ENCODE measurements around the gene IGSF21. TPM values are rescaled to one million over a fixed set of nuclear protein-coding genes. Genes with fewer than 3 reads are reported as not detected.

The IGSF21 gene
- polyA plus RNA-seq, 3 donors, result not detected

DNA sequence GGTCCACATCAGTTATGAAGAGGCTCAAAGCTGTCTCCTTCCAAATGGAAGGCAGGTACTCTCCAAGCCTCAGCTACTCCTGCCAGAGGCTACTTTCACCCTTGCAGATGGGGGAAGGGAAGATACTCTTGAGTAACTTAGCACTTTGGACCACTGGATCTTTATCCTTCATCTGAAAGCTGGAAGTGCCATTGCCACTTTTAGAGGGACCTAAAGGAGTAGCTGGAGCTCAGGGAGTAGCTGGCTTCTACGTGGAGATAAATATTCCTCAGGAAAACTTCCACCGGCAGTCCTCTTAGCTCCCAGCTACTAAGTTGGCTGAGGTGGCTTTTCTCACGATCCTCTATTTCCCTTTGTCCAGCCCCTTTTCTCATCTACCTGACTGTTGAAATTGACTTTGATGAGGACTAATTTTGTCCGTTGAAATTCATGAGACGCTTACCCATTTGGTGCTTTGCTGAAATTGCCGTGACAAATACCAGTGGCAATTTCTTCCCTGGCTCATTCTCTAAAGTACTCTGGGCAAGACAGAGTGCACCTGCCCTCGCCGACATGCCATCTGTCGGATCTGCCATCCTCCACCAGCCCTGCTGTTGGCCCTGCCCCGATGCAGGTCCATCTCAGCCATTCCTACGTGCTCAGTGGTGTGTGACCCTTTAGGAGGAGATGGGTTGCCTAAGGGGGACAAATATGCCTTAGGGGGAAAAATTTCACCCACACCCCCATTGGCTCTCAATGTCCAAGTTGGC, 13.6 kb downstream of the IGSF21 start:
- Histone ChIP-seq H3K4me3 (replicated peaks in 1 of 3; ENCODE audit: low read depth in 2 of 3, low read length in 3 of 3) (no peak overlapping the region), H4K20me1 (ENCODE audit: insufficient read depth, low read length) (no peaks in the 10 kb centered on the region), H3K4me1 (ENCODE audit: control insufficient read depth in 1 of 2, insufficient read depth in 2 of 2, low read length in 2 of 2) (no peaks in the 10 kb centered on the region), H2AFZ (ENCODE audit: insufficient read depth, low read depth, low read length, poor library complexity, severe bottlenecking) (no peak overlapping the region), H3K27ac (ENCODE audit: low read depth in 1 of 2, low read length in 2 of 2) (no peak overlapping the region), H3K27me3 (ENCODE audit: control insufficient read depth in 2 of 2, insufficient read depth in 2 of 2, low read length in 2 of 2) (no peaks in the 10 kb centered on the region), H3K36me3 (replicated peaks in 1 of 2; ENCODE audit: control insufficient read depth in 1 of 2, insufficient read depth in 2 of 2, low read length in 2 of 2) (no peaks in the 10 kb centered on the region), H3K79me2 (ENCODE audit: insufficient read depth, low read length) (no peaks in the 10 kb centered on the region), H3K9ac (ENCODE audit: insufficient read depth, low read length, poor library complexity, severe bottlenecking) (no peak overlapping the region), H3K4me2 (replicated peaks; ENCODE audit: extremely low read depth, low read length, poor library complexity, severe bottlenecking) (no peak overlapping the region), H3K9me3 (replicated peaks in 1 of 2; ENCODE audit: control insufficient read depth in 1 of 2, insufficient read depth in 1 of 2, low read length in 2 of 2) (no peaks in the 10 kb centered on the region)
- TF ChIP-seq, protein P1, sequence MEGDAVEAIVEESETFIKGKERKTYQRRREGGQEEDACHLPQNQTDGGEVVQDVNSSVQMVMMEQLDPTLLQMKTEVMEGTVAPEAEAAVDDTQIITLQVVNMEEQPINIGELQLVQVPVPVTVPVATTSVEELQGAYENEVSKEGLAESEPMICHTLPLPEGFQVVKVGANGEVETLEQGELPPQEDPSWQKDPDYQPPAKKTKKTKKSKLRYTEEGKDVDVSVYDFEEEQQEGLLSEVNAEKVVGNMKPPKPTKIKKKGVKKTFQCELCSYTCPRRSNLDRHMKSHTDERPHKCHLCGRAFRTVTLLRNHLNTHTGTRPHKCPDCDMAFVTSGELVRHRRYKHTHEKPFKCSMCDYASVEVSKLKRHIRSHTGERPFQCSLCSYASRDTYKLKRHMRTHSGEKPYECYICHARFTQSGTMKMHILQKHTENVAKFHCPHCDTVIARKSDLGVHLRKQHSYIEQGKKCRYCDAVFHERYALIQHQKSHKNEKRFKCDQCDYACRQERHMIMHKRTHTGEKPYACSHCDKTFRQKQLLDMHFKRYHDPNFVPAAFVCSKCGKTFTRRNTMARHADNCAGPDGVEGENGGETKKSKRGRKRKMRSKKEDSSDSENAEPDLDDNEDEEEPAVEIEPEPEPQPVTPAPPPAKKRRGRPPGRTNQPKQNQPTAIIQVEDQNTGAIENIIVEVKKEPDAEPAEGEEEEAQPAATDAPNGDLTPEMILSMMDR (IDR thresholded peaks at IDR 0.05), result no peak
- no peak for DNase-seq
- Mint-ChIP-seq H3K9me3 (peaks cover 0 to 5% (median 0%) of the 10 kb centered on the region in 7 donors), H3K27ac (no peak overlapping the region), H3K36me3 (no peaks in the 10 kb centered on the region), H3K27me3 (ENCODE audit: low read depth in 3 of 3) (peaks cover 14 to 29% (median 18%) of the 10 kb centered on the region in 3 donors), H3K4me1 (peaks cover 4% of the 10 kb centered on the region), H3K4me3 (no peak overlapping the region)
- 83% methylated on average over 3 of the region's 11 CpGs for WGBS (ENCODE audit: insufficient coverage)
- intact Hi-C loops (cut with micrococcal nuclease), result no loop called here

DNA sequence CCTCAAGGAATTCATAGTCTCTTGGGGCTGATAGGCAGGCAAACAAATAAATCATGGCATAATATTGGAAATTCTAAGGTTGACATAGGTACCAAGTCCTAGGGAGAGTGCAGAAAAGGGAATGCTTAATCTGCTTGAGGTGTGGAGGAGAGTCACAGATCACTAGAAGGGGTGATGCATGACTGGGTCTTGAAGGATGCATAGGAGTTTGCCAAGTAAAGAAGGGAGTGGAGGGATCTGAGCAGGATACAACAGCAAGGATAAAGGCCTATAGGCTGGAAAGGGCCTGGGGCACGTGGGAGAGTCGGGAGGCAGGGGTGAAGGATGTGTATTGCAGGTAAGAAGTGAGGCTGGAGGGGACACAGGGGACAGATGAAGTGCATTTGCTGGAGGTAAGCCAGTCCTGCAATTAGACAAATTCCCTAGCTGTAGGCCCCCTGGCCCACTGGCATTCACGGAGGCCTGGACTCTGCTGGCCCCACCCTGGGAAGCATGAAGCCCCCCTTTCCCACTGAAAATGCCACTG, 15.9 kb downstream of the IGSF21 start:
- peaks cover 8 to 15% (median 13%) of the 10 kb centered on the region in 3 donors for H3K27me3 Mint-ChIP-seq (ENCODE audit: low read depth in 3 of 3)
- H3K9me3 Mint-ChIP-seq, result peaks cover 0 to 5% (median 0%) of the 10 kb centered on the region in 7 donors

More for the DNA sequence above, 15.9 kb downstream of the IGSF21 start:
- no peaks in the 10 kb centered on the region for H3K36me3 ChIP-seq (replicated peaks in 1 of 2; ENCODE audit: control insufficient read depth in 1 of 2, insufficient read depth in 2 of 2, low read length in 2 of 2)
- TF ChIP-seq, protein P1 (IDR thresholded peaks at IDR 0.05), result no peak
- Mint-ChIP-seq H3K4me1 (peaks cover under 1% of the 10 kb centered on the region), H3K36me3 (no peaks in the 10 kb centered on the region), H3K27ac (no peak overlapping the region), H3K4me3 (no peak overlapping the region)
- intact Hi-C loops (cut with micrococcal nuclease), result no loop called here
- H3K4me1 ChIP-seq (ENCODE audit: control insufficient read depth in 1 of 2, insufficient read depth in 2 of 2, low read length in 2 of 2), result no peaks in the 10 kb centered on the region
- H3K27me3 ChIP-seq (ENCODE audit: control insufficient read depth in 2 of 2, insufficient read depth in 2 of 2, low read length in 2 of 2), result no peaks in the 10 kb centered on the region
- H2AFZ ChIP-seq (ENCODE audit: insufficient read depth, low read depth, low read length, poor library complexity, severe bottlenecking), result no peak overlapping the region
- 87% methylated on average over 3 of the region's 3 CpGs for WGBS (ENCODE audit: insufficient coverage)
- H3K4me3 ChIP-seq (replicated peaks in 1 of 3; ENCODE audit: low read depth in 2 of 3, low read length in 3 of 3), result no peak overlapping the region
- H3K9me3 ChIP-seq (replicated peaks in 1 of 2; ENCODE audit: control insufficient read depth in 1 of 2, insufficient read depth in 1 of 2, low read length in 2 of 2), result no peaks in the 10 kb centered on the region
- no peaks in the 10 kb centered on the region for H4K20me1 ChIP-seq (ENCODE audit: insufficient read depth, low read length)
- no peak overlapping the region for H3K27ac ChIP-seq (ENCODE audit: low read depth in 1 of 2, low read length in 2 of 2)
- no peaks in the 10 kb centered on the region for H3K79me2 ChIP-seq (ENCODE audit: insufficient read depth, low read length)
- H3K4me2 ChIP-seq (replicated peaks; ENCODE audit: extremely low read depth, low read length, poor library complexity, severe bottlenecking), result no peak overlapping the region
- no peak overlapping the region for H3K9ac ChIP-seq (ENCODE audit: insufficient read depth, low read length, poor library complexity, severe bottlenecking)
- DNase-seq, result no peak
